ENCODE data around the gene ZDHHC16.

The ZDHHC16 gene

GRCh38 chr10:97483506-97483905 is 37.5 kb downstream of the ZDHHC16 start:
- H2BK120ac ChIP-seq (ENCODE audit: low read depth, low read length), result no peak overlapping the region
- no peak overlapping the region for H4K8ac ChIP-seq (ENCODE audit: low read depth, low read length)
- H2AK5ac ChIP-seq (ENCODE audit: low read length), result no peak overlapping the region
- no peak for DNase-seq
- no peaks in the 10 kb centered on the region for H3K4me1 ChIP-seq (ENCODE audit: control insufficient read depth, low read depth, low read length)
- no peak overlapping the region for H2BK5ac ChIP-seq (ENCODE audit: low read length)
- H3K27me3 ChIP-seq (ENCODE audit: insufficient read depth, low read length, poor library complexity), result no peaks in the 10 kb centered on the region
- H2BK15ac ChIP-seq (replicated peaks; ENCODE audit: low read depth), result no peak overlapping the region
- H3K23ac ChIP-seq (ENCODE audit: low read length), result no peak overlapping the region
- H3K27ac ChIP-seq (ENCODE audit: low read depth, low read length), result no peak overlapping the region
- H3K36me3 ChIP-seq (ENCODE audit: control insufficient read depth, insufficient read depth, low read length), result no peaks in the 10 kb centered on the region
- H3K4me2 ChIP-seq (ENCODE audit: low read length), result no peak overlapping the region
- H3K9ac ChIP-seq (ENCODE audit: low read length), result no peak overlapping the region
- no CpG with 5 or more reads among the region's 3 CpGs for WGBS (ENCODE audit: extremely low coverage, insufficient coverage, low lambda C conversion rate)
- peaks cover 4% of the 10 kb centered on the region for H3K79me1 ChIP-seq (ENCODE audit: low read length)
- no peak overlapping the region for H3K56ac ChIP-seq (ENCODE audit: low read length)
- no peak overlapping the region for H3K18ac ChIP-seq (ENCODE audit: low read length)
- no peak overlapping the region for H4K5ac ChIP-seq (ENCODE audit: low read length)
- H3K79me2 ChIP-seq (ENCODE audit: control insufficient read depth, insufficient read depth, low read length), result peaks cover 10% of the 10 kb centered on the region
- no peak overlapping the region for H3K4ac ChIP-seq (ENCODE audit: low read depth, low read length)
- no peak overlapping the region for H3K4me3 ChIP-seq (ENCODE audit: low read length)

- no peak overlapping the region for H2BK5ac ChIP-seq (ENCODE audit: low read length)
- DNase-seq, result no peak
- no peak overlapping the region for H4K5ac ChIP-seq (ENCODE audit: low read length)
- H3K4me1 ChIP-seq (ENCODE audit: control insufficient read depth, low read depth, low read length), result no peaks in the 10 kb centered on the region
- no peak overlapping the region for H2BK120ac ChIP-seq (ENCODE audit: low read depth, low read length)
- H3K27ac ChIP-seq (ENCODE audit: low read depth, low read length), result no peak overlapping the region
- H2BK15ac ChIP-seq (replicated peaks; ENCODE audit: low read depth), result no peak overlapping the region
- no peak overlapping the region for H3K4me2 ChIP-seq (ENCODE audit: low read length)
- H2AK5ac ChIP-seq (ENCODE audit: low read length), result no peak overlapping the region
- no peak overlapping the region for H3K9ac ChIP-seq (ENCODE audit: low read length)
- H3K4ac ChIP-seq (ENCODE audit: low read depth, low read length), result no peak overlapping the region
- peaks cover 12% of the 10 kb centered on the region for H3K79me2 ChIP-seq (ENCODE audit: control insufficient read depth, insufficient read depth, low read length)
- no peak overlapping the region for H4K8ac ChIP-seq (ENCODE audit: low read depth, low read length)
- H3K36me3 ChIP-seq (ENCODE audit: control insufficient read depth, insufficient read depth, low read length), result no peaks in the 10 kb centered on the region
- H3K23ac ChIP-seq (ENCODE audit: low read length), result no peak overlapping the region
- H3K27me3 ChIP-seq (ENCODE audit: insufficient read depth, low read length, poor library complexity), result no peaks in the 10 kb centered on the region
- WGBS (ENCODE audit: extremely low coverage, insufficient coverage, low lambda C conversion rate), result no CpG with 5 or more reads among the region's 1 CpG
- H3K56ac ChIP-seq (ENCODE audit: low read length), result no peak overlapping the region
- no peak overlapping the region for H3K4me3 ChIP-seq (ENCODE audit: low read length)
- H3K79me1 ChIP-seq (ENCODE audit: low read length), result peaks cover 2% of the 10 kb centered on the region
- no peak overlapping the region for H3K18ac ChIP-seq (ENCODE audit: low read length)
Measured at GRCh38 chr10:97483921-97484320, 37.9 kb downstream of the ZDHHC16 start.

- Histone ChIP-seq H3K79me2 (ENCODE audit: control insufficient read depth, insufficient read depth, low read length) (peaks cover 26% of the 10 kb centered on the region), H3K56ac (ENCODE audit: low read length) (no peak overlapping the region), H3K4me1 (ENCODE audit: control insufficient read depth, low read depth, low read length) (no peaks in the 10 kb centered on the region), H3K9ac (ENCODE audit: low read length) (no peak overlapping the region), H2BK15ac (replicated peaks; ENCODE audit: low read depth) (no peak overlapping the region), H3K4me3 (ENCODE audit: low read length) (no peak overlapping the region), H3K27ac (ENCODE audit: low read depth, low read length) (no peak overlapping the region), H4K5ac (ENCODE audit: low read length) (no peak overlapping the region), H3K23ac (ENCODE audit: low read length) (no peak overlapping the region), H3K36me3 (ENCODE audit: control insufficient read depth, insufficient read depth, low read length) (no peaks in the 10 kb centered on the region), H3K18ac (ENCODE audit: low read length) (no peak overlapping the region), H3K4ac (ENCODE audit: low read depth, low read length) (no peak overlapping the region), H2AK5ac (ENCODE audit: low read length) (no peak overlapping the region), H3K27me3 (ENCODE audit: insufficient read depth, low read length, poor library complexity) (no peaks in the 10 kb centered on the region), H2BK120ac (ENCODE audit: low read depth, low read length) (no peak overlapping the region), H2BK5ac (ENCODE audit: low read length) (no peak overlapping the region), H4K8ac (ENCODE audit: low read depth, low read length) (no peak overlapping the region), H3K4me2 (ENCODE audit: low read length) (no peak overlapping the region), H3K79me1 (ENCODE audit: low read length) (peaks cover 6% of the 10 kb centered on the region)
- WGBS (ENCODE audit: extremely low coverage, insufficient coverage, low lambda C conversion rate), result no CpG with 5 or more reads among the region's 4 CpGs
- no peak for DNase-seq
Measured at GRCh38 chr10:97485647-97486281, 39.8 kb downstream of the ZDHHC16 start.

- Histone ChIP-seq H3K27me3 (ENCODE audit: insufficient read depth, low read length, poor library complexity) (no peaks in the 10 kb centered on the region), H2BK15ac (replicated peaks; ENCODE audit: low read depth) (no peak overlapping the region), H2BK120ac (ENCODE audit: low read depth, low read length) (no peak overlapping the region), H3K4me1 (ENCODE audit: control insufficient read depth, low read depth, low read length) (peaks cover 7% of the 10 kb centered on the region), H3K36me3 (ENCODE audit: control insufficient read depth, insufficient read depth, low read length) (no peaks in the 10 kb centered on the region), H3K4ac (ENCODE audit: low read depth, low read length) (no peak overlapping the region), H3K56ac (ENCODE audit: low read length) (no peak overlapping the region), H2AK5ac (ENCODE audit: low read length) (no peak overlapping the region), H3K79me2 (ENCODE audit: control insufficient read depth, insufficient read depth, low read length) (peaks cover 66% of the 10 kb centered on the region), H3K9ac (ENCODE audit: low read length) (no peak overlapping the region), H3K4me2 (ENCODE audit: low read length) (no peak overlapping the region), H3K18ac (ENCODE audit: low read length) (no peak overlapping the region), H3K27ac (ENCODE audit: low read depth, low read length) (no peak overlapping the region), H2BK5ac (ENCODE audit: low read length) (no peak overlapping the region), H4K8ac (ENCODE audit: low read depth, low read length) (no peak overlapping the region), H3K23ac (ENCODE audit: low read length) (no peak overlapping the region), H3K79me1 (ENCODE audit: low read length) (peaks cover 10% of the 10 kb centered on the region), H3K4me3 (ENCODE audit: low read length) (no peak overlapping the region), H4K5ac (ENCODE audit: low read length) (no peak overlapping the region)
- no peak for DNase-seq
- WGBS (ENCODE audit: extremely low coverage, insufficient coverage, low lambda C conversion rate), result no CpG with 5 or more reads among the region's 2 CpGs
Measured at GRCh38 chr10:97490592-97490991, 44.6 kb downstream of the ZDHHC16 start.

- Histone ChIP-seq H3K4ac (ENCODE audit: low read depth, low read length) (no peak overlapping the region), H3K9ac (ENCODE audit: low read length) (no peak overlapping the region), H3K18ac (ENCODE audit: low read length) (no peak overlapping the region), H3K79me1 (ENCODE audit: low read length) (peaks cover 16% of the 10 kb centered on the region), H3K27me3 (ENCODE audit: insufficient read depth, low read length, poor library complexity) (no peaks in the 10 kb centered on the region), H3K36me3 (ENCODE audit: control insufficient read depth, insufficient read depth, low read length) (no peaks in the 10 kb centered on the region), H3K79me2 (ENCODE audit: control insufficient read depth, insufficient read depth, low read length) (peaks cover 75% of the 10 kb centered on the region), H3K56ac (ENCODE audit: low read length) (no peak overlapping the region), H2BK120ac (ENCODE audit: low read depth, low read length) (no peak overlapping the region), H3K4me3 (ENCODE audit: low read length) (no peak overlapping the region), H2BK5ac (ENCODE audit: low read length) (no peak overlapping the region), H2BK15ac (replicated peaks; ENCODE audit: low read depth) (no peak overlapping the region), H3K4me1 (ENCODE audit: control insufficient read depth, low read depth, low read length) (peaks cover 9% of the 10 kb centered on the region), H3K4me2 (ENCODE audit: low read length) (no peak overlapping the region), H3K27ac (ENCODE audit: low read depth, low read length) (no peak overlapping the region), H4K5ac (ENCODE audit: low read length) (no peak overlapping the region), H2AK5ac (ENCODE audit: low read length) (no peak overlapping the region), H3K23ac (ENCODE audit: low read length) (no peak overlapping the region), H4K8ac (ENCODE audit: low read depth, low read length) (no peak overlapping the region)
- no peak for DNase-seq
- no CpG with 5 or more reads among the region's 2 CpGs for WGBS (ENCODE audit: extremely low coverage, insufficient coverage, low lambda C conversion rate)
Measured at GRCh38 chr10:97494151-97494550, 48.2 kb downstream of the ZDHHC16 start.

All from mesendoderm (in vitro differentiated cells).